K562 (cell line): ENCODE data around the gene HGS. TPM values are rescaled to one million over a fixed set of nuclear protein-coding genes. Genes with fewer than 3 reads are reported as not detected.

ENCODE experiments used
- microRNA-seq: library from miRNA; unstranded; fragments of <30 nt; microRNA quantifications from one replicate; pipeline ENCODE4, GENCODE V29; 2018; ENCODE audit warnings: borderline microRNAs expressed
- polyA plus RNA-seq, 8 experiments: library from polyadenylated mRNA; depleted of rRNA in 4 of 8; stranded (reverse) in 5 of 8; unstranded in 3 of 8; fragments of >200 nt; fragmentation: Nextera tagmentation in 2 of 8; fragmentation: Illumina TruSeq in 1 of 8; extraction: Ambion mirVana in 2 of 8; extraction: Trizol in 1 of 8; gene quantifications; 2 replicates each; pipeline versions ENCODE4 v1.2.1 to v1.2.3, GENCODE V29; 2011 to 2014; ENCODE audit warnings: inconsistent platforms in 1 of 8, missing spikeins in 1 of 8
- small RNA-seq: library from RNA; depleted of rRNA; stranded (forward); fragments of <200 nt; gene quantifications from one replicate; pipeline ENCODE3, GENCODE V24; 2014
- total RNA-seq, 7 experiments: library from RNA; depleted of rRNA in 6 of 7; stranded (reverse); fragments of >200 nt in 6 of 7; fragmentation: Illumina TruSeq in 2 of 7; extraction: Trizol in 2 of 7; gene quantifications; 2 replicates each; pipeline versions ENCODE4 v1.2.1 to v1.2.3, GENCODE V29; 2011 to 2021; ENCODE audit warnings: low replicate concordance in 1 of 7

Gene HGS
- total and polyA plus RNA-seq, 9 of the 15 experiments (the other 6 are each of a cell fraction or from before 2014, with no cell fraction given), result 3.9 to 176 (median 77.1) TPM

Small RNAs within 50 kb of the gene (microRNA-seq; reads per million reads assigned to microRNA genes)
- gene MIR6786, result 0.27 reads per million

Small RNAs within 50 kb of the gene (small RNA-seq; reads per million reads assigned to genes)
- gene MIR6786, result not detected

Other genes starting within 250 kb of the HGS start
Only the 7 nearest of the 22 such genes appear.
- 0.12 and 0.14 TPM in 2 replicates for gene TSPAN10, start 46.8 kb upstream of the HGS start, total RNA-seq (2014; rRNA removed)
- not detected in 2 replicates for gene TSPAN10, start 46.8 kb upstream of the HGS start, total RNA-seq (2014; rRNA removed; fragmentation: Illumina TruSeq; extraction: Trizol)
- gene TSPAN10, start 46.8 kb upstream of the HGS start, total RNA-seq (2015; rRNA removed; fragmentation: Illumina TruSeq; extraction: Trizol), result 0.11 and 0.14 TPM in 2 replicates
- 0.13 TPM in 1 of 2 replicates, not detected in the other for gene TSPAN10, start 46.8 kb upstream of the HGS start, total RNA-seq (2021)
- gene TSPAN10, start 46.8 kb upstream of the HGS start, polyA plus RNA-seq (2011; rRNA removed), result 0.28 and 0.31 TPM in 2 replicates
- 0.07 and 0.12 TPM in 2 replicates for gene TSPAN10, start 46.8 kb upstream of the HGS start, polyA plus RNA-seq (2014; fragmentation: Illumina TruSeq; extraction: Trizol)
- gene TSPAN10, start 46.8 kb upstream of the HGS start, polyA plus RNA-seq (2014; fragmentation: Nextera tagmentation; extraction: Ambion mirVana), result under 1 TPM; 0.08 to 0.13 TPM
- gene TSPAN10, start 46.8 kb upstream of the HGS start, polyA plus RNA-seq (2014; rRNA removed), result 0.04 and 0.05 TPM in 2 replicates
- gene PDE6G, start 27.5 kb upstream of the HGS start, total RNA-seq (2014; rRNA removed), result 0.59 TPM in 1 of 2 replicates, not detected in the other
- not detected in 2 replicates for gene PDE6G, start 27.5 kb upstream of the HGS start, total RNA-seq (2014; rRNA removed; fragmentation: Illumina TruSeq; extraction: Trizol)
- gene PDE6G, start 27.5 kb upstream of the HGS start, total RNA-seq (2015; rRNA removed; fragmentation: Illumina TruSeq; extraction: Trizol), result not detected in 2 replicates
- not detected in 2 replicates for gene PDE6G, start 27.5 kb upstream of the HGS start, total RNA-seq (2021)
- gene PDE6G, start 27.5 kb upstream of the HGS start, polyA plus RNA-seq (2011; rRNA removed), result 0.14 and 0.19 TPM in 2 replicates
- gene PDE6G, start 27.5 kb upstream of the HGS start, polyA plus RNA-seq (2014; fragmentation: Illumina TruSeq; extraction: Trizol), result 0.18 TPM in 1 of 2 replicates, not detected in the other
- not detected for gene PDE6G, start 27.5 kb upstream of the HGS start, polyA plus RNA-seq (2014; fragmentation: Nextera tagmentation; extraction: Ambion mirVana)
- gene PDE6G, start 27.5 kb upstream of the HGS start, polyA plus RNA-seq (2014; rRNA removed), result not detected in 2 replicates
- 115 and 139 TPM in 2 replicates for gene OXLD1, start 17.4 kb upstream of the HGS start, total RNA-seq (2014; rRNA removed)
- 8.5 and 10.3 TPM in 2 replicates for gene OXLD1, start 17.4 kb upstream of the HGS start, total RNA-seq (2014; rRNA removed; fragmentation: Illumina TruSeq; extraction: Trizol)
- 29.3 and 30.7 TPM in 2 replicates for gene OXLD1, start 17.4 kb upstream of the HGS start, total RNA-seq (2015; rRNA removed; fragmentation: Illumina TruSeq; extraction: Trizol)
- 78.8 and 81.0 TPM in 2 replicates for gene OXLD1, start 17.4 kb upstream of the HGS start, total RNA-seq (2021)
- gene OXLD1, start 17.4 kb upstream of the HGS start, polyA plus RNA-seq (2011; rRNA removed), result 36.1 and 45.3 TPM in 2 replicates
- 12.7 and 29.1 TPM in 2 replicates for gene OXLD1, start 17.4 kb upstream of the HGS start, polyA plus RNA-seq (2014; fragmentation: Illumina TruSeq; extraction: Trizol)
- gene OXLD1, start 17.4 kb upstream of the HGS start, polyA plus RNA-seq (2014; fragmentation: Nextera tagmentation; extraction: Ambion mirVana), result 1 to 10 TPM; 4.4 to 7.9 TPM
- 114 and 117 TPM in 2 replicates for gene OXLD1, start 17.4 kb upstream of the HGS start, polyA plus RNA-seq (2014; rRNA removed)
- 56.0 and 64.2 TPM in 2 replicates for gene CCDC137, start 17.3 kb upstream of the HGS start, total RNA-seq (2014; rRNA removed)
- gene CCDC137, start 17.3 kb upstream of the HGS start, total RNA-seq (2014; rRNA removed; fragmentation: Illumina TruSeq; extraction: Trizol), result 20.0 and 21.4 TPM in 2 replicates
- 47.1 and 48.5 TPM in 2 replicates for gene CCDC137, start 17.3 kb upstream of the HGS start, total RNA-seq (2015; rRNA removed; fragmentation: Illumina TruSeq; extraction: Trizol)
- gene CCDC137, start 17.3 kb upstream of the HGS start, total RNA-seq (2021), result 48.9 and 49.2 TPM in 2 replicates
- 18.9 and 24.8 TPM in 2 replicates for gene CCDC137, start 17.3 kb upstream of the HGS start, polyA plus RNA-seq (2011; rRNA removed)
- gene CCDC137, start 17.3 kb upstream of the HGS start, polyA plus RNA-seq (2014; fragmentation: Illumina TruSeq; extraction: Trizol), result 38.3 and 41.1 TPM in 2 replicates
- 1 to 10 TPM; 2.3 to 4.1 TPM for gene CCDC137, start 17.3 kb upstream of the HGS start, polyA plus RNA-seq (2014; fragmentation: Nextera tagmentation; extraction: Ambion mirVana)
- 63.7 and 68.1 TPM in 2 replicates for gene CCDC137, start 17.3 kb upstream of the HGS start, polyA plus RNA-seq (2014; rRNA removed)
- gene ARL16, start 214 bp upstream of the HGS start, total RNA-seq (2014; rRNA removed), result 25.2 and 46.0 TPM in 2 replicates
- 18.8 and 21.6 TPM in 2 replicates for gene ARL16, start 214 bp upstream of the HGS start, total RNA-seq (2014; rRNA removed; fragmentation: Illumina TruSeq; extraction: Trizol)
- gene ARL16, start 214 bp upstream of the HGS start, total RNA-seq (2015; rRNA removed; fragmentation: Illumina TruSeq; extraction: Trizol), result 19.7 and 21.3 TPM in 2 replicates
- 18.3 and 22.6 TPM in 2 replicates for gene ARL16, start 214 bp upstream of the HGS start, total RNA-seq (2021)
- gene ARL16, start 214 bp upstream of the HGS start, polyA plus RNA-seq (2011; rRNA removed), result 29.8 and 30.6 TPM in 2 replicates
- gene ARL16, start 214 bp upstream of the HGS start, polyA plus RNA-seq (2014; fragmentation: Illumina TruSeq; extraction: Trizol), result 25.6 and 32.4 TPM in 2 replicates
- 10 to 100 TPM in 1 of 2 experiments, 1 to 10 TPM in 1; 5.4 to 10.4 TPM for gene ARL16, start 214 bp upstream of the HGS start, polyA plus RNA-seq (2014; fragmentation: Nextera tagmentation; extraction: Ambion mirVana)
- 32.4 and 34.7 TPM in 2 replicates for gene ARL16, start 214 bp upstream of the HGS start, polyA plus RNA-seq (2014; rRNA removed)
- 182 and 276 TPM in 2 replicates for gene MRPL12, start 19.4 kb downstream of the HGS start, total RNA-seq (2014; rRNA removed)
- gene MRPL12, start 19.4 kb downstream of the HGS start, total RNA-seq (2014; rRNA removed; fragmentation: Illumina TruSeq; extraction: Trizol), result 31.8 and 40.0 TPM in 2 replicates
- 57.9 and 60.8 TPM in 2 replicates for gene MRPL12, start 19.4 kb downstream of the HGS start, total RNA-seq (2015; rRNA removed; fragmentation: Illumina TruSeq; extraction: Trizol)
- gene MRPL12, start 19.4 kb downstream of the HGS start, total RNA-seq (2021), result 231 and 251 TPM in 2 replicates
- 101 and 110 TPM in 2 replicates for gene MRPL12, start 19.4 kb downstream of the HGS start, polyA plus RNA-seq (2011; rRNA removed)
- gene MRPL12, start 19.4 kb downstream of the HGS start, polyA plus RNA-seq (2014; fragmentation: Illumina TruSeq; extraction: Trizol), result 100 and 128 TPM in 2 replicates
- 1 to 10 TPM in 1 of 2 experiments, under 1 TPM in 1; 0.94 to 2.7 TPM for gene MRPL12, start 19.4 kb downstream of the HGS start, polyA plus RNA-seq (2014; fragmentation: Nextera tagmentation; extraction: Ambion mirVana)
- 338 and 351 TPM in 2 replicates for gene MRPL12, start 19.4 kb downstream of the HGS start, polyA plus RNA-seq (2014; rRNA removed)
- gene SLC25A10, start 28.3 kb downstream of the HGS start, total RNA-seq (2014; rRNA removed), result 77.1 and 107 TPM in 2 replicates
- 8.5 and 15.4 TPM in 2 replicates for gene SLC25A10, start 28.3 kb downstream of the HGS start, total RNA-seq (2014; rRNA removed; fragmentation: Illumina TruSeq; extraction: Trizol)
- 36.2 and 39.1 TPM in 2 replicates for gene SLC25A10, start 28.3 kb downstream of the HGS start, total RNA-seq (2015; rRNA removed; fragmentation: Illumina TruSeq; extraction: Trizol)
- 85.6 and 86.9 TPM in 2 replicates for gene SLC25A10, start 28.3 kb downstream of the HGS start, total RNA-seq (2021)
- gene SLC25A10, start 28.3 kb downstream of the HGS start, polyA plus RNA-seq (2011; rRNA removed), result 26.3 and 34.3 TPM in 2 replicates
- 34.3 and 70.2 TPM in 2 replicates for gene SLC25A10, start 28.3 kb downstream of the HGS start, polyA plus RNA-seq (2014; fragmentation: Illumina TruSeq; extraction: Trizol)
- 1 to 10 TPM in 1 of 2 experiments, under 1 TPM in 1; 0.10 to 1.5 TPM for gene SLC25A10, start 28.3 kb downstream of the HGS start, polyA plus RNA-seq (2014; fragmentation: Nextera tagmentation; extraction: Ambion mirVana)
- gene SLC25A10, start 28.3 kb downstream of the HGS start, polyA plus RNA-seq (2014; rRNA removed), result 68.4 and 70.6 TPM in 2 replicates